SK-N-MC (cell line): ENCODE results near the gene HOMER2.
"Not testable (repeated sequence)": the region's sequence is repeated elsewhere in the genome, so short reads cannot be mapped to it uniquely, and the experiment has no call there.

ENCODE experiments used
- DNase-seq: peaks from one replicate; pipeline ENCODE4 v3.0.0-alpha.2; 2011; ENCODE audit warnings: low read depth, low spot score
- H3K27ac ChIP-seq: fragments of 200-600 bp; sonication (generic); 2 replicates; pipeline ENCODE4 v1.5.1; 2016; ENCODE audit warnings: mixed run types
- H3K36me3 ChIP-seq: fragments of 200-600 bp; sonication (generic); 2 replicates; pipeline ENCODE4 v1.6.1; 2017; ENCODE audit warnings: antibody characterized with exemption, low read length, mixed read lengths; ENCODE audit not compliant: insufficient read depth
- H3K4me3 ChIP-seq: fragments of 200-600 bp; sonication (generic); 2 replicates; pipeline ENCODE4 v1.5.1; 2016
- H3K9ac ChIP-seq: fragments of 200-600 bp; sonication (generic); 2 replicates; pipeline ENCODE4 v1.8.0; 2017; ENCODE audit warnings: mixed run types, mixed read lengths; ENCODE audit not compliant: insufficient read length
- H3K9me3 ChIP-seq: fragments of 200-600 bp; sonication (generic); 2 replicates; pipeline ENCODE4 v1.6.1; 2017; ENCODE audit warnings: low read depth, mild to moderate bottlenecking, antibody characterized with exemption, low read length, moderate library complexity, mixed read lengths
- EZH2 ChIP-seq: fragments of 200-600 bp; sonication (generic); IDR thresholded peaks from one replicate; pipeline ENCODE4 v1.6.1; 2017; ENCODE audit warnings: antibody characterized with exemption
- FOXP2 ChIP-seq: optimal IDR thresholded peaks from 2 replicates; pipeline ENCODE3; 2011; ENCODE audit warnings: mild to moderate bottlenecking, moderate library complexity; ENCODE audit not compliant: insufficient read depth; ENCODE audit errors: extremely low read length, control extremely low read depth
- POLR2AphosphoS5 ChIP-seq: IDR thresholded peaks from 2 replicates; pipeline ENCODE4 v1.6.1; 2012; ENCODE audit warnings: mild to moderate bottlenecking, low read depth, low read length, borderline replicate concordance

HOMER2 gene

DNA sequence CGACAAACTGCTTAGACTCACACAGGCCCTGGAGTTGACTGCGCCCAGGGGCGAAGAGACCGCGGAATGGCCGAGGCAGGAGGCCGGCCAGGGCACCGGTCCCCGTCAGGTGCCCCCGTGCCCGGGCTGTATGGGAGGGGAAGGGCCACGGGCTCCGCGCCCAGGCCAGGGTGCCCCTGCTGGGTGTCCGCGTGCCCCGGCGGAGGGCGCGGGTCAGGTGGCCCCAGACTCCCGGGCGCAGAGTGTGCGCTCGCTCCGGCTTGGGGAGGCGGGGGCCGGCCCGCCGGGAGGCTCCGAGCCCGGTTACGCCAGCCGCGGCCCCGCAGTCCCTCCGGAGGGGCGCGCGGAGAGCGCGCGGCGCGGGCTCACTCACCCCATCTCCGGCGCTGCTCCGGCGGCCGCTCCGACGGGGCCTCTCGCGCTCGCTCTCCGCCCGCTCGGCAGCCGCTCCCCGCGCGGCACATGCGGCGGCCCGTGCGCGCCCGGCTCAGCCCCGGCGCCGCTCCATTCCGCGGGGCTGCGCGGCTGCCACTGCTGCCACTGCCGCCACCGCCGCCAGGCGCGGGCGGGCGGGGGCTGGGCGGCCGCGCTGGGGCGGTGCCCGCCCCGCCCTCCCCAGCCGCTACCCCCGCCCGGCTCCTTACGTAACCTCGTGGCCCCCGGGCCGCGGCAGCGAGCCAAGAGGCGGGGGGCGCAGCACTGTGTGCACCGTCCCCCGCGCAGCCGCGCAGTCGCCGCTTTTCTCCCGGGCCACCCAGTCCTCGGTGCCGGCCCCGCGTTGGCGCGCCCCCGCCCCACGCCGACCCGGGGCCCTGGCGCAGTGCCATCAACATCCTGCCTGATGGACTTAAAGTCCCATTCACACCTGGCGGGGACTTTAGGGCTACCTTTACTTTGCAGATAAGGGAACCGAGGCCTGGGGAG is at the start of gene HOMER2:
Gene HOMER2 (minus strand): TSS at position 563 of the 924 bp plus-strand sequence. CDS start 185 bp downstream, at position 378.
- DNase-seq: no peak
- Histone ChIP-seq H3K9ac (peak within 1 kb of the TSS; percentile 68), H3K4me3 (peak within 1 kb of the TSS; percentile 88), H3K36me3 (no peaks in the 10 kb centered on the region), H3K9me3 (no peaks in the 10 kb centered on the region), H3K27ac (no peak within 1 kb of the TSS)
- no peak for TF ChIP-seq FOXP2

DNA sequence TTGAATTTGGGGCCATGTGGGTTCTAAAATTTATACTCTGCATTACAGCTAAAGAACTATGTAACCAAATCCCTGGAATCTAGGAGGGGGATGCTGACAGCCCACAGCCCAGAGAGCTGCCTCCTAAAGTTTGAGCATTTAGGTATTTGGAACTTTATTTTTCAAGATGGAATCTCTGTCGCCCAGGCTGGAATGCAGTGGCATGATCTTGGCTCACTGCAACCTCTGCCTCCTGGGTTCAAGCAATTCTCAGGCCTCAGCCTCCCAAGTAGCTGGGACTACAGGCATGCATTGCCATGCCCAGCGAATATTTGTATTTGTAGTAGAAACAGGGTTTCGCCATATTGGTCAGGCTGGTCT is 48.1 kb upstream of the HOMER2 start:
- not testable (repeated sequence) for DNase-seq, H3K4me3 ChIP-seq, H3K27ac ChIP-seq, H3K9me3 ChIP-seq, H3K9ac ChIP-seq, H3K36me3 ChIP-seq

DNA sequence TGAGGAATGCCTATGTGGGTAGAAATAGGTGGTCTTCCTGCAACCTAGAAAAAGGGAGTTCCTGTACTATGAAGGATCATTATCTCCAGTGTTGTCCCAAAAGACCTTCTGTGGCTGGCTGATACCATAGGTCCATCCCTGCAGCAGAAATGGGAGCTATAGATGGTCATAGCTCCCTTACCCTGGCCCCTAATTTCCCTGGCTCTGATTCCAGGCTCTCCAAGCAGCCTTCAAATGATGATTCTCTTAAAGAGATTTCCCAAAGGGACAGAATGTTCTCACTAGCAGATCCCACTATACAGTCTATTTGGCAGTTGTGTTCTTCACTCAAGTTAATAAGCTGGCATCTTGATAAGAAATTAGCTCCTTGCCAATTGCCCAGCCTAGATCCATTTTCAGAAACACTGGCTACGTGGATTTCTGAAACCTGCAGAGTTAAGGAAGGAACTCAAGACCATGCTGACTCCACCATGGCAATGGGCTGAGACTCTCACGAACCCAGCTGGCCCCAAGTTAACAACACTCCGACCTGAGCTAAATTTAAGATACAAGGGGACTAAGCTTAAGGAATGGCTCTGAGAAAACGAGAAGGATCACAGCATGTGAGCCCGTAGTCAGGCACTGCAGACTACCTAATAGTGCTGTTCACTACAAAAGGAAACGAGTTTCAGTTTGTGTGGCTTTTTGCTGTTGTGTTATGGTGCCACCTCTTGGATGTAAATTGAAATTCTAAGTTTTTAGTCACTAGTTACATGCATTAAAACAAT is 47.6 kb upstream of the HOMER2 start:
- H3K4me3 ChIP-seq: peak overlapping the region; percentile 60
- TF ChIP-seq EZH2: no peak
- no peak for TF ChIP-seq FOXP2
- TF ChIP-seq POLR2AphosphoS5: no peak
- no peaks in the 10 kb centered on the region for H3K9me3 ChIP-seq
- DNase-seq: peak; percentile 37
- H3K27ac ChIP-seq: no peak overlapping the region
- peak overlapping the region; percentile 8 for H3K9ac ChIP-seq
- no peaks in the 10 kb centered on the region for H3K36me3 ChIP-seq

DNA sequence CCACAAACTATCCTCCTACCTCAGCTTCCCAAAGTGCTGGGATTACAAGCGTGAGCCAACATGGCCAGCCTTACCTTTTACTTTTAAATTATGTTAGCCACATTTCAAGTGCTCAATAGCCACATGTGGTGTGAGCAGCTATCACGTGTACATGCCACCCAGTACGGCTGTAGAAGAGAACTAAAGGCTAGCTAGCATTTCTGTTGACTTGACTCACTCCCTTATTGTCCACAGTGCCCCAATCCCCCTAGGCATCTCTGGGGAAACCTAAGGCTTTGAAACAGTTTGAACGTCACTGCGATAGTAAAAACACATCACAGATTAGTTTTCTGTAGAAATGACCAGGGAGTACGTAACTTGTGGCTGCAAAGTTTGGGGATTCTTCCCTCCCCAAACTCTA is 46.9 kb upstream of the HOMER2 start:
- no peak overlapping the region for H3K27ac ChIP-seq
- TF ChIP-seq FOXP2 (no peak), POLR2AphosphoS5 (no peak), EZH2 (no peak)
- H3K9me3 ChIP-seq: no peaks in the 10 kb centered on the region
- no peak for DNase-seq
- H3K9ac ChIP-seq: no peak overlapping the region
- no peaks in the 10 kb centered on the region for H3K36me3 ChIP-seq
- no peak overlapping the region for H3K4me3 ChIP-seq

DNA sequence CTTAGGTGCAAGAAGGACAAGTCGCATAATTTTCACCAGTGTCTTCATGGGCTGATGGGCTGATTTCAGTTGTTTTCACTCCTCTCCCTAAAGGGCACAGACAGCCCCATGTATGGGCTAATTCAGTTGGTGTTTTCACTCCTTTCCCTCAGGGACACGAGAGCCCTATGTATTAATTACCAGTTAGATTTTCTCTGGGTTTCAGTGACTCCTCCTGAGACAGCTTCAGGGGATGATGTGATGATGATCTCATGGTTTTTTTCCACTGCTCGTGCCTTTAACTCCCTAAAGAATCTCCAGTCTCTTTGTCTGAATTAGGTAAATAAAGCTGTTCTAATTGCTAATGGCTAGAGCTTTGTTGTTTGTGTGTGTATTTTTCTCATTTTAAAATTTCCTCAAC is 43.4 kb upstream of the HOMER2 start:
- H3K4me3 ChIP-seq: no peak overlapping the region
- TF ChIP-seq FOXP2 (no peak), EZH2 (no peak), POLR2AphosphoS5 (no peak)
- H3K9ac ChIP-seq: no peak overlapping the region
- H3K9me3 ChIP-seq: no peaks in the 10 kb centered on the region
- no peak overlapping the region for H3K27ac ChIP-seq
- no peaks in the 10 kb centered on the region for H3K36me3 ChIP-seq
- DNase-seq: no peak

DNA sequence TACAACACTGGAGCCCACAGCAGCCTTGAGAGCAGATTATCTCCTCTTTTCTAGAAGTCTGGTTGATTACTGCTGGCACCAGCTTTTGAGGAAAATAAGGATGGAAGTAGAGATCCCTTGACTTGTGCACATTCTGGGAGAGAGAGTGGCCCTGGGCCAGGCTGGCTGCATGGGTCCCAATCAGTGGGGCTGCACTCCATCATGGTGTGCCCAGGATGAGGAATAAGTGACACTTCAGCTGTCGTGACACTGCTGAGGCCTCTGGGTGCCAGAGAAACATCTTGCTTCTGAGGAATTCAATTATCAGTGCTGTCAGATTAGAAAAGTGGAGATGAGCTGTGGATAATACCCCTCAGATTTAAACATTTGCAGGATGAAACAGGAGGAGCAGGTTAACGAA is 42.6 kb upstream of the HOMER2 start:
- DNase-seq: no peak
- no peak overlapping the region for H3K4me3 ChIP-seq
- TF ChIP-seq EZH2 (no peak), POLR2AphosphoS5 (no peak), FOXP2 (no peak)
- 0 out of 2 replicates have a peak, but pooled peaks cover 3% of the 10 kb centered on the region for H3K36me3 ChIP-seq
- no peak overlapping the region for H3K9ac ChIP-seq
- no peak overlapping the region for H3K27ac ChIP-seq
- H3K9me3 ChIP-seq: no peaks in the 10 kb centered on the region

DNA sequence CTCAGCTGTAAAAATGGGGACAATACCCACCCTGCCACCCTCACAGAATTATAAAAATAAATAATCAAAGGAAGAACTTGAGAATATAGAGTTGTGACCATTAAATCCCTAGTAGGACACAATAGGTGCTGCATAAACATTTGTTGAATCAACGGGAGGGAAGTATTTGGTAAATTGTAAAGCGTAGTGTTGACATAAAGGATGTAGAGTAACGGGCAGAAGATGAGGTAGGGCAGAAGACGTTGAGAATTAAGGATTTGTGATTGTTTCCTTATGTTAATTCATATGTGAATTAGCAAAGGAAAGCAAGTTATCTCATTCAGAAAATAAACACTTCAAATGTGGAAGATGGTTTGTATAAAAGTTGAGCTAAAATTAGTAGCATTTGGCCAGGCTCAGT is 40.6 kb upstream of the HOMER2 start:
- DNase-seq: no peak
- Histone ChIP-seq H3K9ac (no peak overlapping the region), H3K27ac (no peak overlapping the region), H3K36me3 (peaks cover 13% of the 10 kb centered on the region), H3K4me3 (no peak overlapping the region), H3K9me3 (no peaks in the 10 kb centered on the region)
- TF ChIP-seq POLR2AphosphoS5 (no peak), EZH2 (no peak), FOXP2 (no peak)

DNA sequence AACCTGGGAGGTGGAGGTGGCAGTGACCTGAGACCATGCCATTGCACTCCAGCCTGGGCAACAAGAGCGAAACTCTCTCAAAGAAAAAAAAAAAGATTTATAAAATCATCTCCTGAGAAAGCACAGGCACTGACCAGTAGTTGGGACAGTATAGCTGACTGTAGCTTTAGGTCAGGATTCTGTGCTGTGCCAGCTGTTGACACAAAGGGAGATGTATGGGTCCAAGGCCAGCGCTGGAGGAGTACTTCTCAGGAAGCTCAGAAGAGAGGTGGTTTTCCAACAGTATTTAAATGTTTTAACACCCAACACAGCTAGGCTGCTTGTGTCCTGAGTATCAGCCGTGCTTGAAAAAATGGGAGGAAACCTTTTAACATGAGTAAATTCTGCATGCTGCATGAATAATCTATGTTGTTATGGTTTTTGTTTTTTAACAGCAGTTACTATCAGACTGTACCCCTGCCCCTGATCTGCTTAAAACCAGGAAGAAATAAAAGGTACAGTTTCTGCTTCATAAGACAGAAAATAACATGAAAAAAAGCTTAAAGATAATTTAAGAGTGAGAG is 40.0 kb upstream of the HOMER2 start:
- TF ChIP-seq POLR2AphosphoS5: no peak
- TF ChIP-seq FOXP2: no peak
- no peak for TF ChIP-seq EZH2
- no peak for DNase-seq
- Histone ChIP-seq H3K36me3 (peaks cover 13% of the 10 kb centered on the region), H3K4me3 (no peak overlapping the region), H3K9ac (no peak overlapping the region), H3K27ac (no peak overlapping the region), H3K9me3 (no peaks in the 10 kb centered on the region)
